SK-N-SH (cell line): Measurements from ENCODE around the gene KLHL41.

ENCODE experiments used
- CTCF ChIP-seq: fragments of 200-600 bp; sonication (generic); IDR thresholded peaks from 2 replicates; pipeline ENCODE4 v1.6.1; 2017; ENCODE audit warnings: antibody characterized with exemption, mild to moderate bottlenecking, moderate library complexity
- ELF1 ChIP-seq: IDR thresholded peaks from 2 replicates; pipeline ENCODE4 v1.4.0; 2012
- EP300 ChIP-seq, 2 experiments: IDR thresholded peaks; 2 replicates each; pipeline versions ENCODE4 v1.4.0 to v1.6.1; 2012; ENCODE audit warnings: borderline replicate concordance in 1 of 2, low read depth in 1 of 2, low read length in 1 of 2
- EZH2phosphoT487 ChIP-seq: fragments of 200-600 bp; sonication (generic); IDR thresholded peaks from 2 replicates; pipeline ENCODE4 v1.6.1; 2017; ENCODE audit warnings: low read depth, mixed run types, mild to moderate bottlenecking, antibody characterized with exemption, moderate library complexity, borderline replicate concordance
- FOXM1 ChIP-seq: IDR thresholded peaks from 2 replicates; pipeline ENCODE4 v1.4.0; 2012; ENCODE audit warnings: low read depth, mild to moderate bottlenecking
- JUND ChIP-seq: IDR thresholded peaks from 2 replicates; pipeline ENCODE4 v1.4.0; 2012
- MEF2A ChIP-seq: IDR thresholded peaks from 2 replicates; pipeline ENCODE4 v1.4.0; 2012; ENCODE audit warnings: low read depth, borderline replicate concordance
- MXI1 ChIP-seq: IDR thresholded peaks from 2 replicates; pipeline ENCODE4 v1.6.1; 2012; ENCODE audit warnings: mild to moderate bottlenecking, low read depth, low read length, improper control_type of control experiment
- NRF1 ChIP-seq: IDR thresholded peaks from 2 replicates; pipeline ENCODE4 v1.6.1; 2012; ENCODE audit warnings: low read depth, mild to moderate bottlenecking, low read length
- POLR2AphosphoS5 ChIP-seq: IDR thresholded peaks from 2 replicates; pipeline ENCODE4 v1.6.1; 2012; ENCODE audit warnings: low read depth, low read length
- TEAD4 ChIP-seq: IDR thresholded peaks from 2 replicates; pipeline ENCODE4 v1.4.0; 2012; ENCODE audit warnings: mild to moderate bottlenecking, borderline replicate concordance; ENCODE audit not compliant: insufficient read depth

GRCh38 chr2:169472249-169472648 lies 37.3 kb upstream of the KLHL41 start:
- TF ChIP-seq JUND (no peak), POLR2AphosphoS5 (no peak), ELF1 (no peak), EP300 (IDR thresholded peaks at IDR 0.05; ENCODE audit: borderline replicate concordance in 1 of 2, low read depth in 1 of 2, low read length in 1 of 2) (no peak), NRF1 (no peak), FOXM1 (no peak), EZH2phosphoT487 (no peak), CTCF (no peak), MEF2A (no peak), TEAD4 (no peak), MXI1 (no peak)
